Endothelial cell (in vitro differentiated cells): Measurements from ENCODE around the gene SNRNP200. TPM values are rescaled to one million over a fixed set of nuclear protein-coding genes. Genes with fewer than 3 reads are reported as not detected.

Source experiments
- DNase-seq: peaks from one replicate; pipeline ENCODE4 v3.0.0; 2021; ENCODE audit warnings: low spot score
- H3K27ac Mint-ChIP-seq: one replicate; pipeline ENCODE4 v1.8.0; 2021; ENCODE audit warnings: mixed read lengths, inconsistent platforms; ENCODE audit not compliant: unreplicated experiment
- H3K27me3 Mint-ChIP-seq: one replicate; pipeline ENCODE4 v1.8.0; 2021; ENCODE audit warnings: mild to moderate bottlenecking, moderate library complexity, mixed read lengths, inconsistent platforms; ENCODE audit not compliant: unreplicated experiment
- H3K36me3 Mint-ChIP-seq: one replicate; pipeline ENCODE4 v1.8.0; 2021; ENCODE audit warnings: mild to moderate bottlenecking, low read depth, mixed read lengths, inconsistent platforms; ENCODE audit not compliant: unreplicated experiment
- H3K4me1 Mint-ChIP-seq: one replicate; pipeline ENCODE4 v1.8.0; 2021; ENCODE audit warnings: mild to moderate bottlenecking, mixed read lengths, inconsistent platforms; ENCODE audit not compliant: unreplicated experiment
- H3K4me3 Mint-ChIP-seq: one replicate; pipeline ENCODE4 v1.8.0; 2021; ENCODE audit warnings: mild to moderate bottlenecking, mixed read lengths, inconsistent platforms; ENCODE audit not compliant: unreplicated experiment
- H3K9me3 Mint-ChIP-seq: one replicate; pipeline ENCODE4 v1.8.0; 2021; ENCODE audit warnings: mixed read lengths, inconsistent platforms; ENCODE audit not compliant: unreplicated experiment
- total RNA-seq: library from RNA; stranded (reverse); fragmentation: NEBNext Ultra II Directional; extraction: Animal tissue kit (Norgen Biotek cat#: 25700); gene quantifications from one replicate; pipeline ENCODE4 v1.2.1, GENCODE V29; 2021; ENCODE audit not compliant: unreplicated experiment
- TF ChIP-seq, protein P1 (sequence below): fragments of 200-600 bp; sonication (generic); IDR thresholded peaks from one replicate; pipeline ENCODE4 v1.5.0; 2021; ENCODE audit warnings: antibody characterized with exemption; ENCODE audit not compliant: unreplicated experiment

SNRNP200 gene
- total RNA-seq, 1 donor from 2014 or later, result 168 TPM

DNA sequence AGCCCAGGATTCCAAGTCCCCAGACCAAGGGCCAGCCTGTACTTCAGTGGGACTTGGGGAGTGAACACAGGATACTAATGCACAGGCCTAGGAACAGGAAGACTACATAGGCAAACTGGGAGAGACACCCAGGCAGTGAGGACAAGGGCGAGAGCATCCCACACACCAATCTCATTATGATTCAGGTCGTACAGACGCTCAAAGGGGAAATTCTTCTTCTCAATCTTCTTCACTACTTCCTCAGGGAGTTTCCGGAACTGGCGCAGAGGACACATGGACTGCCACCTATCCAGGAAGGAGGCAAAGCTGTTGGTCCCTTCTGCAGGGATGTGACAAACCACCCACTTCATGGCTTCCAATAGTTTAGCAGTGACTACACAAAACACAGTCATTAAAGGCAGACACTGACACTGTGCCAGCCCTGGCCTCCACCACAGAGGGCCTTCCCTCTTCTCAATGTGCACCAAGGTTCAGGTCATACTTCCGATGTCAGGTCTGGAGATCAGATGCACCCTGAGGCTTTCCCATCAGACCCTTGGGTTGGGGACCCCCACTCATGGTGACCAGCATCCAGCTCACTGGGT lies 18.0 kb downstream of the SNRNP200 start:
- TF ChIP-seq, protein P1, sequence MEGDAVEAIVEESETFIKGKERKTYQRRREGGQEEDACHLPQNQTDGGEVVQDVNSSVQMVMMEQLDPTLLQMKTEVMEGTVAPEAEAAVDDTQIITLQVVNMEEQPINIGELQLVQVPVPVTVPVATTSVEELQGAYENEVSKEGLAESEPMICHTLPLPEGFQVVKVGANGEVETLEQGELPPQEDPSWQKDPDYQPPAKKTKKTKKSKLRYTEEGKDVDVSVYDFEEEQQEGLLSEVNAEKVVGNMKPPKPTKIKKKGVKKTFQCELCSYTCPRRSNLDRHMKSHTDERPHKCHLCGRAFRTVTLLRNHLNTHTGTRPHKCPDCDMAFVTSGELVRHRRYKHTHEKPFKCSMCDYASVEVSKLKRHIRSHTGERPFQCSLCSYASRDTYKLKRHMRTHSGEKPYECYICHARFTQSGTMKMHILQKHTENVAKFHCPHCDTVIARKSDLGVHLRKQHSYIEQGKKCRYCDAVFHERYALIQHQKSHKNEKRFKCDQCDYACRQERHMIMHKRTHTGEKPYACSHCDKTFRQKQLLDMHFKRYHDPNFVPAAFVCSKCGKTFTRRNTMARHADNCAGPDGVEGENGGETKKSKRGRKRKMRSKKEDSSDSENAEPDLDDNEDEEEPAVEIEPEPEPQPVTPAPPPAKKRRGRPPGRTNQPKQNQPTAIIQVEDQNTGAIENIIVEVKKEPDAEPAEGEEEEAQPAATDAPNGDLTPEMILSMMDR, result no peak
- Mint-ChIP-seq H3K27ac (no peak overlapping the region), H3K36me3 (peaks cover 65% of the 10 kb centered on the region), H3K27me3 (peaks cover 6% of the 10 kb centered on the region), H3K4me3 (no peak overlapping the region), H3K4me1 (no peaks in the 10 kb centered on the region), H3K9me3 (no peaks in the 10 kb centered on the region)
- DNase-seq, result no peak

DNA sequence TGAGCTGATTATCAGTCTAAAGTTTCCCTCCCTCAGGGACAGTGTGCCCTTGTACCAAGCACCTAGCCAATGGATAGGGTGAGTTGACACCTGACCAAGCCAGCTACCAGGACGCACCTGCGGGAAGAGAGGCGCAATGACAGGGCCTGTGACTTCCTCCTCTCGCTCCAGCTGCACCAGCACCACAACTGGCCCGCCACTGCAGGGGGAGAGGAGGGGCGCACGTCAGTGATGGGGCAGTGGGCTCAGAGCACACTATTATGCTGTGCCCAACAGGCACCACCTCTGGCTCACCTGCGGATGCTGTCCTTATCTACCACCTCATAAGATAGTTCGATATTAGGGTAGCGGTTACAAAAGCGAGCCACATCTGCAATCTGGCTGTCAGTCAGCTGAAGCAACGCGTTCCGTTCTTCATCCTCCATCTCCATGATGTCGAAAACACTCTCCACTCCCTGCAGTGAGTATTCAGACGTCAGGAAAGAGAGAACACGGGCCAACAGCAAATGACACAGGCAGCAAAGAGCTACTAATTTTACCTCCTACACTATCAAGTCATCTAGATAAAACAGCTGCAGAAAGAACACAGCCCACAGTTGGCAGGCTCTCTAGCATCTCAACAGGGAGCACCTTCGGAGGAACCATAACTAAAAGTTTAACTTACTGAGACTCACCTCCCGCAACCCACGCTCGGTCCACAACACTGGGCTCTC lies 28.4 kb downstream of the SNRNP200 start:
- Mint-ChIP-seq H3K36me3 (peaks cover 45% of the 10 kb centered on the region), H3K9me3 (no peaks in the 10 kb centered on the region), H3K4me3 (no peak overlapping the region), H3K27me3 (peaks cover 5% of the 10 kb centered on the region), H3K4me1 (no peaks in the 10 kb centered on the region), H3K27ac (no peak overlapping the region)
- no peak for DNase-seq
- TF ChIP-seq, protein P1, result no peak

DNA sequence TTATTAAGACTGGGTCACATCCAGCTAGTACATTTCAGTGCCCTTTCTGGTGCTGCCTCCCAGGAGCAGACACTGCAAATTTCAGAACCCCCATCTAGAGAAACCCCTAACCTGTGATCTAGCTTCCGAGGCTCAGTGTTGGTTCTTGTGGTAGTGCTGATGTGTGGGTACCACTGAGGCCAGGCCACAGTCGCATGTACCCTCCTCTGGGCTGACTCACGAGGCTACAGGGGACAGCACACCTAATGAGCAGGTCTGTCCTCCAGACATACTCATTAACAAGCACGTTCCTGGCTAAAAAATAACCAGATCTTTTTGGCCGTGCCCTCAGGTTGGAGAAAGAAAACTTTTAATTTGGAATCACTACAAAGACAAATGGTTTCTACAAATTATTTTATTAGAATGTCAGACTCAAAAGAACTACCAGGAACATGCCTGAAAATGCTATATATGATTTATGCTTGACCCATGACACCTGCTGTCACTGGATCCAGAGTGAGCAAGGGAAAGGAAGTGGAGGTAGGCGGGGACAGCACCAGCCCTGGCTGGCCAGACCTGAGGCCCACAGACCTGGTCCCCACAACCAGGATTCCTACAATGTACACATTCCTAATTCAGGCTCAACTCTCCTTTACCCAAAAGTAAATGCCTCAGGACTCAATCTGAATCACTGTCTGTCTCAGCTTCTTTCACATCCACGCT lies 30.8 kb downstream of the SNRNP200 start:
- Mint-ChIP-seq H3K4me3 (no peak overlapping the region), H3K27me3 (peaks cover 5% of the 10 kb centered on the region), H3K36me3 (peaks cover 41% of the 10 kb centered on the region), H3K27ac (no peak overlapping the region), H3K4me1 (no peaks in the 10 kb centered on the region), H3K9me3 (no peaks in the 10 kb centered on the region)
- no peak for DNase-seq
- TF ChIP-seq, protein P1, result no peak

DNA sequence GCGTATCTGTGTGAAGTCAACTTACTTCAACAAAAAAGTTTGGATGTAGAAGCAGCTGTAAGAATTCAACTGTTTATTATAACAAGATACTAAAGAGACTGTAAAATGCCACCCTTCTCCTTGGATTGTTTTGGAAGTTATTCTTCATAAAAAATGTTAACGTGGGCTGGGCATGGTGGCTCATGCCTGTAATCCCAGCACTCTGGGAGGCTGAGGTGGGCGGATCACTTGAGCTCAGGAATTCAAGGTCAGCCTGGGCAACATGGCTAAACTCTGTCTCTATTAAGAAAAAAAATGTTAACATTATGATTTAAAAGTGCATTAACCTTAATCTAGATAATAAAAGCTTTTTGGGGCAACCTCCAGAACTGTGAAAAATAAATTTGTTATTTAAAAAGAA lies 31.6 kb downstream of the SNRNP200 start:
- Mint-ChIP-seq H3K36me3 (peaks cover 36% of the 10 kb centered on the region), H3K9me3 (no peaks in the 10 kb centered on the region), H3K27me3 (peaks cover 9% of the 10 kb centered on the region), H3K27ac (no peak overlapping the region), H3K4me1 (no peaks in the 10 kb centered on the region), H3K4me3 (no peak overlapping the region)
- DNase-seq, result no peak
- TF ChIP-seq, protein P1, result no peak

DNA sequence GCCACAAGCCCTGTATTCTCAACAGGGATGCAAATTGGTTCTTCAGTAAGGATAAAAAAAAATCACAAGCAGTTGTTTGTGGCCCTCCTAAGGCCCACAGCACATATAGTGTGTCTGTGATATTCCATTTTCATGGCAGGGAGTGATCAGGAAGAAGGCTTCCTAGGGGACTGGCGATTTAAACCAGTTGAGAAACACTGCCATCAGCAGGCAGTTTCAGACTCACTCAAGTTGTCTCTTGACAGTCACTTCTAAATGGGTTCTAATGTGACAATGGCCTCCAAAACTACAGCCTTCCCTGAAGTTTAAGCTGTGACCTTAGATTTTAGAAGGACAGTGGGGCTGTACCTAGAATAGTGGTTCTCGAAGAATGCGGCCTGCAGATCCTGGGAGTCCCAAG lies 33.4 kb downstream of the SNRNP200 start:
- Mint-ChIP-seq H3K36me3 (peaks cover 24% of the 10 kb centered on the region), H3K27me3 (peaks cover 9% of the 10 kb centered on the region)

More for the DNA sequence above, 33.4 kb downstream of the SNRNP200 start:
- no peaks in the 10 kb centered on the region for H3K9me3 Mint-ChIP-seq
- no peak overlapping the region for H3K27ac Mint-ChIP-seq
- TF ChIP-seq, protein P1, result no peak
- no peak for DNase-seq
- H3K4me3 Mint-ChIP-seq, result no peak overlapping the region
- peaks cover 3% of the 10 kb centered on the region for H3K4me1 Mint-ChIP-seq
